Smooth muscle cell (in vitro differentiated cells): ENCODE measurements around the gene TMEM209. TPM values are rescaled to one million over a fixed set of nuclear protein-coding genes. Genes with fewer than 3 reads are reported as not detected.
"Not testable (repeated sequence)": the region's sequence is repeated elsewhere in the genome, so short reads cannot be mapped to it uniquely, and the experiment has no call there.

Source experiments
- DNase-seq: peaks from one replicate; lab custom pipeline; 2025; ENCODE audit not compliant: unreplicated experiment; lab: John Stamatoyannopoulos, UW
- H2AFZ ChIP-seq: fragments of 200-600 bp; sonication (generic); 2 replicates; pipeline ENCODE4 v1.6.0; 2016; ENCODE audit warnings: antibody characterized with exemption, low read depth, mild to moderate bottlenecking
- H3F3A ChIP-seq: fragments of 200-600 bp; sonication (generic); 2 replicates; pipeline ENCODE4 v1.6.0; 2017; ENCODE audit warnings: antibody characterized with exemption, low read depth
- H3K27ac ChIP-seq: fragments of 200-600 bp; sonication (generic); 2 replicates; pipeline ENCODE4 v1.5.1; 2016; ENCODE audit warnings: low read depth, mild to moderate bottlenecking
- H3K27me3 ChIP-seq: fragments of 200-600 bp; sonication (generic); 2 replicates; pipeline ENCODE4 v1.6.1; 2016; ENCODE audit warnings: low read depth, mild to moderate bottlenecking
- H3K36me3 ChIP-seq: fragments of 200-600 bp; sonication (generic); 2 replicates; pipeline ENCODE4 v1.5.1; 2016; ENCODE audit warnings: low read depth
- H3K4me1 ChIP-seq: fragments of 200-600 bp; sonication (generic); 2 replicates; pipeline ENCODE4 v1.5.1; 2016; ENCODE audit warnings: low read depth
- H3K4me2 ChIP-seq: fragments of 200-600 bp; sonication (generic); 2 replicates; pipeline ENCODE4 v1.6.0; 2016; ENCODE audit warnings: mild to moderate bottlenecking
- H3K4me3 ChIP-seq: fragments of 200-600 bp; sonication (generic); 2 replicates; pipeline ENCODE4 v1.5.1; 2016; ENCODE audit warnings: mild to moderate bottlenecking
- H3K79me2 ChIP-seq: fragments of 200-600 bp; sonication (generic); 2 replicates; pipeline ENCODE4 v1.6.0; 2016; ENCODE audit warnings: low read depth, mild to moderate bottlenecking
- H3K9ac ChIP-seq: fragments of 200-600 bp; sonication (generic); 2 replicates; pipeline ENCODE4 v1.6.0; 2016; ENCODE audit warnings: low read depth
- H3K9me3 ChIP-seq: fragments of 200-600 bp; sonication (generic); replicated peaks from 2 replicates; pipeline ENCODE4 v1.5.1; 2016; ENCODE audit warnings: low read depth
- H4K20me1 ChIP-seq: fragments of 200-600 bp; sonication (generic); 2 replicates; pipeline ENCODE4 v1.6.0; 2016; ENCODE audit warnings: low read depth
- WGBS: methylation state at CpG from one replicate; pipeline ENCODE4 v1.1.7; 2016; ENCODE audit warnings: low lambda C conversion rate; 5-methylcytosine and 5-hydroxymethylcytosine counted together
- polyA plus RNA-seq: library from polyadenylated mRNA; unstranded; fragments of >200 nt; fragmentation: Nextera tagmentation; extraction: Ambion mirVana; gene quantifications from 2 replicates; pipeline ENCODE4 v1.2.1, GENCODE V29; 2016
- total RNA-seq: library from RNA; depleted of rRNA; stranded (reverse); fragments of >200 nt; gene quantifications from 2 replicates; pipeline ENCODE4 v1.2.3, GENCODE V29; 2014
- TF ChIP-seq, protein P1 (sequence below): fragments of 200-600 bp; sonication (generic); IDR thresholded peaks from 2 replicates; pipeline ENCODE4 v1.5.1; 2017; ENCODE audit warnings: borderline replicate concordance, mild to moderate bottlenecking, antibody characterized with exemption; ENCODE audit not compliant: insufficient read depth, poor library complexity, severe bottlenecking

The TMEM209 gene
- total and polyA plus RNA-seq, 2 experiments from 2014 or later, result 15.1 to 20.3 TPM

DNA sequence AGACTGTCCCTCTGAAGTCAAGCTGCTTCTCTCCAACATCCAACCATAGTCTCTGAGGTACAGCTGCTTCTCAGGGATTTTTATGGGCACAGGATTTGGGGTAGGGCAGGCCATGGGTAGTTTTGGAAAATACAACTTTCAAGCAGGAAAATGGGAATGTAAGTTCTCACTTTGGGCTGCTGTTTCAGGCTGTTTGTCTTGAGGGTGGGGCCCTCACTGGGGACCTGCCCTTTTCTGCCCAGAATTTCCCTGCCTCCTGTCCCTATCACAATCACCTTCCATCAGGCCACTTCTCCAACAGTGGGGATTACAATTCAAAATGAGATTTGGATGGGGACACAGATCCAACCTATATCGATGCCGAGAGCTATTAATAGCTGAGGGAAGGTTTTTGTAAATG lies 27.0 kb upstream of the TMEM209 start:
- 100% methylated on average over 2 of the region's 2 CpGs for WGBS
- DNase-seq, result no peak

DNA sequence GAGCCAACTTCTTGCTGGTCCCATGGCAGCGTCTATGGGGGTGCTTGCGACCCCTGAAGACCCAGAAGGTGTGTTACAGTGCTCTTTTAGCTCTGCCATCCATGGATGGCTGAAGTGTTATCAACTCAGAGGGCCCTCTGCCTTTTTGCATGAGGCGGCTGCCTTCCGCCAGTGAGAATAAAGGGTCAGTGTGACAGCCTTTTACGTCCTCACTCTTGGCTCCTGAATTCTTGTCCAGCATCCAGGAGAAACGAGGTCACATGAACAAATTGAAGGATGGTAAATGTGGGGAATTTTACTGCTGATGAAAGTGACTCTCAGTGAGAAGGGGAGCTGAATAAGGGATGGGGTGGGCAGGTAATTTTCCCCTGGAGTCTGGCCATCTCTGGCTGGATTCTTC lies 26.6 kb upstream of the TMEM209 start:
- 93% methylated on average over 6 of the region's 6 CpGs for WGBS
- H3K27me3 ChIP-seq, result no peaks in the 10 kb centered on the region
- no peaks in the 10 kb centered on the region for H3K9me3 ChIP-seq
- no peak overlapping the region for H3K27ac ChIP-seq
- no peaks in the 10 kb centered on the region for H3K36me3 ChIP-seq
- no peak overlapping the region for H3K4me2 ChIP-seq
- H3K9ac ChIP-seq, result no peak overlapping the region
- no peaks in the 10 kb centered on the region for H3F3A ChIP-seq
- no peaks in the 10 kb centered on the region for H4K20me1 ChIP-seq
- peaks cover 23% of the 10 kb centered on the region for H3K4me1 ChIP-seq
- H3K79me2 ChIP-seq, result no peaks in the 10 kb centered on the region
- H3K4me3 ChIP-seq, result no peak overlapping the region
- no peak overlapping the region for H2AFZ ChIP-seq
- no peak for DNase-seq
- TF ChIP-seq, protein P1, sequence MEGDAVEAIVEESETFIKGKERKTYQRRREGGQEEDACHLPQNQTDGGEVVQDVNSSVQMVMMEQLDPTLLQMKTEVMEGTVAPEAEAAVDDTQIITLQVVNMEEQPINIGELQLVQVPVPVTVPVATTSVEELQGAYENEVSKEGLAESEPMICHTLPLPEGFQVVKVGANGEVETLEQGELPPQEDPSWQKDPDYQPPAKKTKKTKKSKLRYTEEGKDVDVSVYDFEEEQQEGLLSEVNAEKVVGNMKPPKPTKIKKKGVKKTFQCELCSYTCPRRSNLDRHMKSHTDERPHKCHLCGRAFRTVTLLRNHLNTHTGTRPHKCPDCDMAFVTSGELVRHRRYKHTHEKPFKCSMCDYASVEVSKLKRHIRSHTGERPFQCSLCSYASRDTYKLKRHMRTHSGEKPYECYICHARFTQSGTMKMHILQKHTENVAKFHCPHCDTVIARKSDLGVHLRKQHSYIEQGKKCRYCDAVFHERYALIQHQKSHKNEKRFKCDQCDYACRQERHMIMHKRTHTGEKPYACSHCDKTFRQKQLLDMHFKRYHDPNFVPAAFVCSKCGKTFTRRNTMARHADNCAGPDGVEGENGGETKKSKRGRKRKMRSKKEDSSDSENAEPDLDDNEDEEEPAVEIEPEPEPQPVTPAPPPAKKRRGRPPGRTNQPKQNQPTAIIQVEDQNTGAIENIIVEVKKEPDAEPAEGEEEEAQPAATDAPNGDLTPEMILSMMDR, result no peak

More for the DNA sequence above, 27.0 kb upstream of the TMEM209 start:
- H3K9ac ChIP-seq, result no peak overlapping the region
- no peaks in the 10 kb centered on the region for H3F3A ChIP-seq
- TF ChIP-seq, protein P1, result no peak
- no peak overlapping the region for H3K4me3 ChIP-seq
- H3K27ac ChIP-seq, result no peak overlapping the region
- no peak overlapping the region for H3K4me2 ChIP-seq
- H3K79me2 ChIP-seq, result no peaks in the 10 kb centered on the region
- no peaks in the 10 kb centered on the region for H3K27me3 ChIP-seq
- H3K4me1 ChIP-seq, result peaks cover 23% of the 10 kb centered on the region
- H4K20me1 ChIP-seq, result no peaks in the 10 kb centered on the region
- no peaks in the 10 kb centered on the region for H3K9me3 ChIP-seq
- no peaks in the 10 kb centered on the region for H3K36me3 ChIP-seq
- H2AFZ ChIP-seq, result no peak overlapping the region

DNA sequence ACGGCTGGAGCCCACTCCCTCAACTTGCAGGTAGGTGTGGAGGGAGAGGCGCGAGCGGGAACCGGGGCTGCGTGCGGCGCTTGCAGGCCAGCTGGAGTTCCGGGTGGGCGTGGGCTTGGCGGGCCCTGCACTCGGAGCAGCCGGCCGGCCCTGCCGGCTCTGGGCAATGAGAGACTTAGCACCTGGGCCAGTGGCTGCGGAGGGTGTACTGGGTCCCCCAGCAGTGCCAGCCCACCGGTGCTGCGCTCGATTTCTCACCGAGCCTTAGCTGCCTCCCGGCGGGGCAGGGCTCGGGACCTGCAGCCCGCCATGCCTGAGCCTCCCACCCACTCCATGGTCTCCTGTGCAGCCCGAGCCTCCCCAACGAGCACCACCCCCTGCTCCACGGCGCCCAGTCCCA lies 24.8 kb upstream of the TMEM209 start:
- H3K36me3 ChIP-seq, H4K20me1 ChIP-seq, DNase-seq, H3K4me3 ChIP-seq, H3F3A ChIP-seq, H3K27me3 ChIP-seq, H2AFZ ChIP-seq, H3K9ac ChIP-seq, H3K79me2 ChIP-seq, H3K9me3 ChIP-seq, H3K4me2 ChIP-seq, H3K27ac ChIP-seq: not testable (repeated sequence)
- H3K4me1 ChIP-seq, result peaks cover 23% of the 10 kb centered on the region
- WGBS, result 90% methylated on average over 18 of the region's 28 CpGs

DNA sequence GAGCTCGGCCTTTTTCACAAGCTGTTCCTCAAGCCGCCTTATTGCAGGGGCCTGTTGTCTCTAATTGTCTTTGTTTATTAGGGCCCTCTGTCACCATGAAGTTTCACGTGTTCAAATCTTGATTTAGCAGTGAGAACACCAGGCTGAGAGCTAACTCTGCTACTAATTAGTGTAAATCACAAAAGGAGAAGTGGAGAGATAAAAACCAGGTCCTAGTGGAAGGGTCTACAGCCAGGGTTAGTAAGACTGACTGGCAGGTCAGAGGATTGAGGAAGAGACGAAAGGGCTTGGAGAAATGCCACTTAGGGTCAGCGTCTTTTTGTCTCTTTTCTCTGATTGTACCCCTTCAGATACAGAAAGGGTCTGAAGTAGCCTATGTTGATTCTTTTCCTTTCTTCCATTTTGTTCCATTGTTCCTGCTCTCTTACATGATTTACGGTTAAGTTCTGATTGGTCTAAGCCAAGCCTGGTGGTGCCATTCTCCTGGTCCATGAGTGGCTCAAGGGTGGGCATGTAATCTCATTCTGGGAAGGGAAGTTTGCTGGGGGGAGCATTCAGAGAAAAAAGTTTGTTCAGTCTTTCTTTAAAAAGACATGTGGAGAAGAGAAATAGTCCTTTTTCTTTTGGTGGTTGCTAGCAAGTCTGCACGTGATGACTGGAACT lies 23.8 kb upstream of the TMEM209 start:
- Histone ChIP-seq H3K4me1 (peaks cover 23% of the 10 kb centered on the region), H3K4me3 (no peak overlapping the region), H2AFZ (peak overlapping the region; percentile 85), H4K20me1 (no peaks in the 10 kb centered on the region), H3K9ac (no peak overlapping the region), H3K36me3 (no peaks in the 10 kb centered on the region), H3K27ac (peak overlapping the region; percentile 35), H3K27me3 (no peaks in the 10 kb centered on the region), H3F3A (no peaks in the 10 kb centered on the region), H3K79me2 (no peaks in the 10 kb centered on the region), H3K9me3 (no peaks in the 10 kb centered on the region), H3K4me2 (peak overlapping the region; percentile 33)
- 52% methylated on average over 7 of the region's 7 CpGs for WGBS
- no peak for DNase-seq
- TF ChIP-seq, protein P1, result no peak
